GM20431 (cell line): ENCODE results near the gene MBOAT2.

ENCODE experiments used
- in situ Hi-C: fragments of 300-500 bp; cut with MseI, MboI; formaldehyde crosslinking; loops from one replicate; pipeline ENCODE4 v1.15.0; 2020; ENCODE audit warnings: low sequenced_read_pairs; ENCODE audit not compliant: unreplicated experiment

Gene MBOAT2

GRCh38 chr2:8870441-8870840 lies 133.0 kb downstream of the MBOAT2 start:
- in situ Hi-C loops: no loop called here

GRCh38 chr2:8867363-8867762 lies 136.1 kb downstream of the MBOAT2 start:
- in situ Hi-C loops: no loop called here

- in situ Hi-C loops: no loop called here
Observed at GRCh38 chr2:8863331-8863953, 140.0 kb downstream of the MBOAT2 start.

- in situ Hi-C loops: no loop called here
Observed at GRCh38 chr2:8862230-8862629, 141.3 kb downstream of the MBOAT2 start.

GRCh38 chr2:8861797-8862196 lies 141.7 kb downstream of the MBOAT2 start:
- in situ Hi-C loops: no loop called here

DNA sequence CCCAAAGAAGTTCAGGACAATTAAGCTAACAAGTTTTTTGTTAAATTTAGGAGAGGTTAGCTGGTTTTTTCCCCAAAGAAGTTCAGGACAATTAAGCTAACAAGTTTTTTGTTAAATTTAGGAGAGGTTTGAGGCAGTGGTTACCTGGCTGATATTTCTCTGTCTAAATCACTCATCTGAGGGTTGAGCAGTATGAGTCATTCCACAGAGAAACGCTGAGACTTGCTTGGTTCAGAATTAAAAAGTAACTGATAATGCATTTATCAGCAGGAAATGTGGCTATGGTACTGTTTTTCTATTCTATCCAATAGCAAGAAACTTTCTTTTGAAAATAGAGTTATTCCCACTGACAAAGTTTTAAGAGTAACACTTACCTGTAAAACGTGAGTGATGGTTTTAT lies 143.2 kb downstream of the MBOAT2 start:
- in situ Hi-C loops: no loop called here

DNA sequence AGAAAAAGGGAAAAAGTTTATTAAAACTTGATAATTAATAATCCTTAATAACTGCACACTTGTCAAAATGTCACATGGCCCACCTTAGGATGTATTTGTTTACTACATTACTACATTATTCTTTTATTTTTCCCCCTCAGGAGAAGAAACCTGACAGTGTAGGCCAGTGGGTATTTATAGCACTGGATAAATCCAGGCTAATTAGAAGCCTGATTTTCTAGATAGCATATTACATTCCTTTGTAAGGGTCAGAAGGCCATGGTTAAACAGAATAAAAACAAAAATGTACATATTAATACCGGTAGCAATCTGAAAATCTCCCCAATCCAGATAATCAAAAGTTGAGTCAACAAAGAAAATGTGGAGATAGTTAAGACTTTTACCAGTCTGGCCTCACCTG lies 144.6 kb downstream of the MBOAT2 start:
- in situ Hi-C loops: no loop called here

DNA sequence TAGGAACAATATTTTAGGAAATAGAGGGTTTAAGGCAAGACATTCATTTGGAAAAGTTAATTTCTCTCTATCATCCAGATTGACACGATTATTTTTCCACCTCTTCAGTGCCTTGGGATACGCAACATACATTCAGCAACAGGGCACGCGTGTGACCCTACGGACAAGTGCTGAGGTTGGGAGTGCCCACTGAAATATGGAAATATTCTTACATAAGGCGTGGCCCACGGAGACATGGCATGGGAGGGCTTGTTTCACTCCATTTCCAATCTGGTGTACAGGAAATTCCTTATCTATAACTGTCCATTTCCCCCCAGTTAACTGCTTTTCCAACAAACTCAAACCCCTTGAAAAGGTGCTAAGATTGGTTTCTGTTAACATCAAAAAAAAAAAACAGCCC lies 145.2 kb downstream of the MBOAT2 start:
- in situ Hi-C loops: no loop called here

- in situ Hi-C loops: no loop called here
Observed at GRCh38 chr2:8857709-8858108, 145.8 kb downstream of the MBOAT2 start.

DNA sequence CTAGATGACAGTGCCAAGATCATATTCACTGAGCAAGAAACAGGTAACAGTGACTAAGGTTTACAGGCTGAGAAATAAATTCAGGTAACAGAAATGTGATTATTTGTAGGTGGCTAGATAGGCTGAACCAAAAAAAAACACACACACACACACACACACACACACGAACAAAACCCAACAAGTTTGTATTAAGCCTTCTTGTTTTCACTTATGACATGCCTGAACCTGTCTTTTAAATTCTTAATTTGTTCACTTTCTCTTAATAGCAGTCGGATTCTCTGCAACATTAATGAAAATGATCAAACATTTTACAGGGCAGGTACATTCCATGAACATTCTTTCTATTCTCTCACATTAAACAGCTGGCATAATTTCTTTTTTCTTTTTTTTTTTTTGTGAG lies 147.3 kb downstream of the MBOAT2 start:
- in situ Hi-C loops: no loop called here

- in situ Hi-C loops: no loop called here
Observed at GRCh38 chr2:8855010-8855409, 148.5 kb downstream of the MBOAT2 start.

- in situ Hi-C loops: no loop called here
Observed at GRCh38 chr2:8853426-8853825, 150.1 kb downstream of the MBOAT2 start.

- in situ Hi-C loops: no loop called here
Observed at GRCh38 chr2:8851811-8852560, 151.5 kb downstream of the MBOAT2 start.

DNA sequence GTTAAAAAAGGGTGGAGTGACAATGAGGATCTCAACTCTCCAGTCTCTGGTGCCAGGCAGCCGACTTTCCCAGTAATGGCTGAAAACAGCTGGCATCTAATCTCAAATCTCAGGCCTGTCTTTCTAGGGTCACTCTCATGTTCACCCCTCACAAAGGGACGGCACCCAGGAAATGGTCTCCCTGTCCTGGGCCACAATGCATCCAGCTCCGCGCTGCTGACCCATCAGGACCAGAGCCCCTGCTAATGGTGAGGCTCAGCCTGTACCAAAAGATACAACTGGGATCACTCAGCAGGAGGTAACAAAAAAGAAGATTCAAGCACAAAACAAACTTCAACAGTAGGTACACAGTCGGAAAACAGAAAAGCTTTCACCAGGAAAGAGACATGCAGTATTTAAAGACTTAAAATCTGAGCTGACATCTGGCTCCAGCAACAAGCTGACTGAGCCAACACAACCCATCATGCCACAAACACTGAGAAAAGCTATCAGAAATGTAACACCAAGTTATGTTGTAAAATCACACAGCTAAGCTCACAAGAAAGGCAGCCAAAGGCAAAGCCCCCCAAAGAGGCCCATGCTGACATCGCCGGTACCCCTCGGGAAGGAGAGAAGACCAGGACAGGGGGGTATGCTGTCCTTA lies 152.5 kb downstream of the MBOAT2 start:
- in situ Hi-C loops: no loop called here

DNA sequence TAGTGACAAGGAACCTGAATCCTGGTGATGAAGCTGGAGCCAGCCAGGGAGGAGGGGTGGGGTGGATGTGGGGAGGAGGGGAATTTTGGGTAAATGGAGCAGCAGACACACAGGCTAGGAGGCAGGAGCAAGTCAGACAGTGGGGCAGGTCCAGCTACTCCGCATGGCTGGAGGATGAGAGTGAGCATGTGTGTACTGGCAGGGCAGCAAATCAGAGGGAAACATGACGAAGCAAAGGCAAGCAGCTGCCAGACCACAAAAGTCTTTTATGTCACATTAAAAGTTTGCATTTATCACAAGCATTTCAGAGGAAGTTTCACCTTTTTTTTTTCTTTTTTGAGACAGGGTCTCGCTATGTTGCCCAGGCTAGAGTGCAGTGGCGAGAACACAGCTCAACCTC lies 154.2 kb downstream of the MBOAT2 start:
- in situ Hi-C loops: no loop called here

- in situ Hi-C loops: no loop called here
Observed at GRCh38 chr2:8848328-8849100, 155.0 kb downstream of the MBOAT2 start.

DNA sequence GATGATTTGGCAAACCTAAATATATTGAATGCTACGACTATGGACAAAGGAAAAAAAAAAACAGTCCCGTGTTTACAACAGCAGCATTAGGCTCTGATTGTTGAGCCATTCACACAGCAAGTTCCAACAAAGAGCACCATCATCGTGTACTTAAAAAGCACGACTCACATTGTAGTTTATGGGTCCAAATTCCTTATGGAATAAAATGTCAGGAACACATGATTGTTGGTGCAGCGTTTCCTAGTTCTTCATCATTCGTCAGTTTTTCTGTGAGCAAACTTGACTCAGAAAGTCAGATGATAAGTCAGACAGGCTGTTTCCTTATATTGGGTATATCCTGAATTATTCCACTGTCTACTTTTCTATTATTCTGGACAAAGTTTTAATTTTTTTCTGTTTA lies 156.1 kb downstream of the MBOAT2 start:
- in situ Hi-C loops: no loop called here

GRCh38 chr2:8841932-8842331 lies 161.6 kb downstream of the MBOAT2 start:
- in situ Hi-C loops: no loop called here

- in situ Hi-C loops: no loop called here
Observed at GRCh38 chr2:8840475-8841091, 162.9 kb downstream of the MBOAT2 start.
